ENCODE data around the gene ZFP64.

GRCh38 chr20:52210037-52210990 is 18.7 kb upstream of the ZFP64 start:
- TF ChIP-seq CTCF (IDR thresholded peaks at IDR 0.05) (no peak), POLR2A (IDR thresholded peaks at IDR 0.05) (no peak)
